ENCODE measurements around the gene KRT1. TPM values are rescaled to one million over a fixed set of nuclear protein-coding genes. Genes with fewer than 3 reads are reported as not detected.
A peak's percentile ranks its signal among the peaks of the same experiment; 100 is the strongest.
"Not testable (repeated sequence)": the region's sequence is repeated elsewhere in the genome, so short reads cannot be mapped to it uniquely, and the experiment has no call there.

KRT1 gene
- total RNA-seq, 8 experiments from 2014 or later, result 0.17 to 0.24 (median 0.20) TPM; not detected in 5

DNA sequence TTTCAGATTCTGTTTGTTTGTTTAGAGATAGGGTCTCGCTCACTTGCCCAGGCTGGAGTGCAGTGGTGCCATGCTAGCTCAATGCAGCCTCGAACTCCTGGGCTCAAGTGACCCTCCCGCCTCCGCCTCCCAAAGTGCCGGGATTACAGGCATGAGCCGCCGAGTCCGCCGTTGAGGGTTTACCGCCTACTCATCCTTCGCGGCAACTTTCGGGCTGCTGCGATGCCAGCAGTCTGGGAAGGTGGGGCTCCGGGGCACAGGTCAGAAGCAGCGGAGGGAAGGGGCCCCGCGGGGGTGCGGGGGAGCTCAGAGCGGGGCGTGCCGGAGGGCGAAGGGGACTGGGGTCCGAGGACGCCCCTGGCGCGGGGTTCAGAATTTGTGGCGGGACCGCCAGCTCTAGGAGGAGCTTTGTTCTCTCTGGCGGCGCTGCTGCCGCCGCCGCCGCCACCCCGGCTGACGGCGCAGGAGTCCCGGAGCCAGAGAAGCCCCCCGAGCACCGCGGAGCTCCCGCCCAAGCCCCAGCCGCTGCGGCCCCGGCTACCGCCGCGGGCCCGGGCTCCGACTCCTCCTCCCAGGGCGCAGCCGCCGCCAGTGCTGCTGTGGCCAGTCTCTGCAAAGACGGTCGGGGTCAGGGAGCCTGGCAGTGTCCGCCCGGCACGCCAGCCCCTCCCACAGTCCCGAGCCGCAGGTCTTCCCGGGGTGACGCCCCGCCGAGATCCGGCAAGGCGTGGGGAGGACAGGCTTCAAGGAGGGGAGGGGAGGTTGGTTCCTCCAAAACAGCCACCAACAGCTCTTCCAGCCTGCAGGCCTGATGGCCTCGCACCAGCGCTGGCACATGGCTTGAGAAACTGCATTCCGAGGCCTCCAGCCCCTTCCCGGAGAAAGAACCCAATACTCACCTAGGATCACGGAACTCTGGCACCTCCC is 34.0 kb upstream of the KRT1 start:
- Histone ChIP-seq H3K4me3 (peak overlapping the region in 3 of 5 donors; percentile 12 to 18 (median 17)), H3K4me1 (replicated peaks in 1 of 2) (peaks cover 0 to 2% of the 10 kb centered on the region in 2 donors), H3K27ac (no peak overlapping the region)
- in situ Hi-C loops (cut with MboI; ENCODE audit: low pct_unique_long_range_greater_than_20kb in 2 of 9, low sequenced_read_pairs in 9 of 9, unreplicated experiment in 9 of 9), result no loop called here
- 2 to 80% (median 30%) methylated on average over 1 to 11 of the region's 72 CpGs; no CpG with 5 or more reads in 3 of the 10 experiments for WGBS, 10 experiments
- ATAC-seq (replicated peaks in 6 of 8), result peak; percentile 21 to 93 (median 50)

DNA sequence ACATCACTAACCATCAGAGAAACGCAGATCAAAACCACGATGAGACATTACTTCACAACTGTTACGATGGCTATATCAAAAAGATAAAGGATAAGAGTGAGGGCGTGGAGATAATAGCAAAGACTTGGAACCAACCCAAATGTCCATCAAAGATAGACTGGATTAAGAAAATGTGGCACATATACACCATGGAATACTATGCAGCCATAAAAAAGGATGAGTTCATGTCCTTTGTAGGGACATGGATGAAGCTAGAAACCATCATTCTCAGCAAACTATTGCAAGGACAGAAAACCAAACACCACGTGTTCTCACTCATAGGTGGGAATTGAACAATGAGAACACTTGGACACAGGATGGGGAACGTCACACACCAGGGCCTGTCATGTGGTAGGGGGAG is 31.9 kb upstream of the KRT1 start:
- H3K4me1 ChIP-seq (replicated peaks in 1 of 2); H3K27ac ChIP-seq; ATAC-seq (replicated peaks in 6 of 8); in situ Hi-C loops (cut with MboI; ENCODE audit: low pct_unique_long_range_greater_than_20kb in 2 of 9, low sequenced_read_pairs in 9 of 9, unreplicated experiment in 9 of 9); H3K4me3 ChIP-seq: not testable (repeated sequence)
- WGBS, 10 experiments, result 54 to 100% (median 76%) methylated on average over 2 to 5 of the region's 6 CpGs; no CpG with 5 or more reads in 3 of the 10 experiments

DNA sequence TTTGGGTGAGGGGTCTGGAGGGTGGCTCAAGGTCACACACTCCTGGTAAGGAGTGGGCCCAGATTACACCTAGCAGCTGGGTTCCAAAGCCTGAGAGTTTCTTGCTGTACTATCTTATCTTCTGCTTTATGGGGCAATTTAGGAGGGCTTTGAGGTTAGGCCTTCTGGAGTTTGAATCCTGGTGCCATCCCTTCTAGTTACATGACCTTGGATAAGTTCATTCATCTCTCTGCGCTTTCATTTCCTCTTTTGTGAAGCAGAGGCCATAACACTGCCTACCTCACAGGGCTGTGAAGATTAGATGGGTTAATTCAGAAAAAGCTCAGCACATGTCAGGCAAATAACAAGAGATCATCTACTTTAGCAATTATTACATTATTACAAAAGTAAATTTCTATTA is 30.5 kb upstream of the KRT1 start:
- Histone ChIP-seq H3K4me3 (no peak overlapping the region), H3K4me1 (replicated peaks in 1 of 2) (peaks cover 0 to 2% of the 10 kb centered on the region in 2 donors), H3K27ac (no peak overlapping the region)
- WGBS, 10 experiments, result 83 to 100% (median 100%) methylated on average over 1 of the region's 1 CpG; no CpG with 5 or more reads in 7 of the 10 experiments
- ATAC-seq (replicated peaks in 6 of 8), result no peak
- in situ Hi-C loops (cut with MboI; ENCODE audit: low pct_unique_long_range_greater_than_20kb in 2 of 9, low sequenced_read_pairs in 9 of 9, unreplicated experiment in 9 of 9), result no loop called here

DNA sequence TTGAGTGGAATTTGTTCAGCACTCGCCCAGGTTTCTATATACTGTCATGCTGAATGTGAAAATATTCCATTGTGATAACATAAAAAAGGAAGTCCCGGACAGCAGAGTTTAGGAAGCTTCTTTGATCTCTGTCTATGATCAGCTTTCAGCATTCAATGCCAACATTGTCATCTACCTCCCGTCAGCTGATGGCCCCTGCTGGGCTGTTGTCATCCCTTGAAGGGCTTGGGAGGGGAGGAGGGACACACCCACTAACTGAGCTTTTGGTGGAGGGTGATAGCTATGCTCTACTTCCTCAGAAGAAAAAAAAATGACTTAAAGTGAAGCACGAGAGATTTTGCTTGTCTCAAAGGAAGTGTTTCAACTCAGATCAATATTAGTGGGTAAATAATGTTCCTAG is 27.8 kb upstream of the KRT1 start:
- H3K27ac ChIP-seq, result no peak overlapping the region
- ATAC-seq (replicated peaks in 6 of 8), result no peak
- H3K4me1 ChIP-seq (replicated peaks in 1 of 2), result no peaks in the 10 kb centered on the region
- 0 to 54% (median 22%) methylated on average over 1 to 3 of the region's 4 CpGs; no CpG with 5 or more reads in 3 of the 10 experiments for WGBS, 10 experiments
- H3K4me3 ChIP-seq, result no peak overlapping the region
- in situ Hi-C loops (cut with MboI; ENCODE audit: low pct_unique_long_range_greater_than_20kb in 2 of 9, low sequenced_read_pairs in 9 of 9, unreplicated experiment in 9 of 9), result no loop called here

DNA sequence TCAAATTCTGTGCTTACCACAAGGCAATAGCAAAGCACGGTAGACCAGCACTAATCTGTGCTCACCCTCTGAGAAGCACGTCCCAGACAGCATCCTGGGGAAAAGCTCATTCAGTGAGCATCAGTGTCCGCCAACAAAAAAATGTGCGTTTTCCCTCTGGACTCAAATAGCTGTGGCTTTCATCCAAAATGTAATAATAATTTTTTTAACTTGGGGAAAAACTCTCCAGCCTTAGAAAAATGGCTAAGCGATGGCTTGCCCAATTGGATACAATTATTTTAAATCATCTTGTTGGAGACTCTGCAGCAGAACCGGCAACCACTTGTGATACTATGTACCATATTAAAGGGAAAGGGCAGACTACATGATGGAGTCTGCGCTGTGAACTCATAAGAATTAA is 24.3 kb upstream of the KRT1 start:
- in situ Hi-C loops (cut with MboI; ENCODE audit: low pct_unique_long_range_greater_than_20kb in 2 of 9, low sequenced_read_pairs in 9 of 9, unreplicated experiment in 9 of 9), result no loop called here
- ATAC-seq (replicated peaks in 6 of 8), result no peak

DNA sequence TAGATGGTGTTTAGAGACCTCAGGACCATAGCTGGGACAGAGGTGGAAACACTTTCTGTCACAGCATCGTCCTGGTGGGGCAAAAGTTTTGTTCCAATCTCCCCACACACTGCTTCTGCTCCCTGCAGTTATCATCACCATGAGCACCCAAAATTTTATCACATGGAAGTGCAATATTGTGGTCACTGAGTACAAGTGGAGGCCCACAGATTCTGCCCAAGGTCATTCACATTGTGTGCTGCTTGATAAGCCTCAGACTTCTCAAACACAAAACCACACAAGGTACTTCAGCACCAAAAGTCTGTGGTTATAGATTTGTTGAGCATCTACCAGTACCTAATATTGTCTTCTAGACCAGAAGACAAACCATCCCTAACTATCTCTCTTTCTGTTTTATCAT is 23.7 kb upstream of the KRT1 start:
- WGBS, 10 experiments, result 63% methylated on average over 1 of the region's 1 CpG; no CpG with 5 or more reads in 9 of the 10 experiments
- Histone ChIP-seq H3K4me1 (replicated peaks in 1 of 2) (no peaks in the 10 kb centered on the region), H3K27ac (no peak overlapping the region), H3K4me3 (no peak overlapping the region)
- no peak for ATAC-seq (replicated peaks in 6 of 8)
- in situ Hi-C loops (cut with MboI; ENCODE audit: low pct_unique_long_range_greater_than_20kb in 2 of 9, low sequenced_read_pairs in 9 of 9, unreplicated experiment in 9 of 9), result no loop called here

More for the DNA sequence above, 24.3 kb upstream of the KRT1 start:
- Histone ChIP-seq H3K27ac (no peak overlapping the region), H3K4me3 (no peak overlapping the region), H3K4me1 (replicated peaks in 1 of 2) (no peaks in the 10 kb centered on the region)
- 33 to 88% (median 65%) methylated on average over 1 to 7 of the region's 7 CpGs for WGBS, 10 experiments

DNA sequence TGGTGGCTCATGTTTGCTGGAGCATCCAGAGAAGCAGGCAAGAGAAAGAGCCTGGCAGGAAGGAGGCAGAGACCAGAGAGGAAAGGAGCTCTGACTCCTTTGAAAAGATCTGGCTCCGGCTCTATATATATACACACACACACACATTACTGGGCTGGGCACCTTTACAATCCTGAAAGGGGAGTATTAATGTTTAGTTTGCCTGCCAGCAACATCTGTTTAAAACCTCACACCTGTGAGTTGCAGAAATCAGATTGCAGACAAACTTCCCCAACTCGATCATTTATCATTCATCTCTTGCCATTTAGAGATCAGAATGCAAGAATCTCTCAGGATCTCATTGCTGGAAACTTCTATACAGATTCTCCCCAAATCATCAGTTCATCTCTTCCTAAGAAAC is 23.2 kb upstream of the KRT1 start, which contains the start of gene KRT77:
TSS of gene KRT77 (minus strand) at position 101 of the 400 bp plus-strand sequence. CDS start at position 11, 90 bp downstream.
- H3K4me3 ChIP-seq, result no peak within 1 kb of the TSS
- in situ Hi-C loops (cut with MboI; ENCODE audit: low pct_unique_long_range_greater_than_20kb in 2 of 9, low sequenced_read_pairs in 9 of 9, unreplicated experiment in 9 of 9), result no loop called here
- 59 to 89% (median 69%) methylated on average over 2 of the region's 2 CpGs; no CpG with 5 or more reads in 7 of the 10 experiments for WGBS, 10 experiments
- H3K27ac ChIP-seq, result no peak within 1 kb of the TSS
- no peak for ATAC-seq (replicated peaks in 6 of 8)
- no peaks in the 10 kb centered on the region for H3K4me1 ChIP-seq (replicated peaks in 1 of 2)

DNA sequence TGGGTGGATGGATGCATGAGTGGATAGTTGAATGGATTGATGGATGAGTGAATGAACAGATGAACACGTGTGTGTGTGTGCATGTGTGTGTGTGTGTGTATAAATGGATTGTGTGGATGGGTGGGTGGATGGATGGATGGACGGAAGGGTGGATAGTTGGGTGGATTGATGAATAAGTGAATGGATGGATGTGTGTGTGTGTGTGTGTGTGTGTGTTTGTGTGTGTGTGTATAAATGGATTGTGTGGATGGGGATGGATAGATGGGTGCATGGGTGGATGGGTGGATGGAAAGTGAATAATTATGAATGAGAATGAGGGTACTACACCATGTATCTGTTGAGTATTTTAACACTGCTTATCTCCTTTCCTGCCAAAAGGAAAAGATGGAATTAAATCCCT is 22.1 kb upstream of the KRT1 start:
- no peak for ATAC-seq (replicated peaks in 6 of 8)
- in situ Hi-C loops (cut with MboI; ENCODE audit: low pct_unique_long_range_greater_than_20kb in 2 of 9, low sequenced_read_pairs in 9 of 9, unreplicated experiment in 9 of 9), result no loop called here
- Histone ChIP-seq H3K27ac (no peak overlapping the region), H3K4me3 (no peak overlapping the region), H3K4me1 (replicated peaks in 1 of 2) (no peaks in the 10 kb centered on the region)
- WGBS, 10 experiments, result 0 to 71% (median 46%) methylated on average over 1 to 2 of the region's 2 CpGs; no CpG with 5 or more reads in 4 of the 10 experiments

DNA sequence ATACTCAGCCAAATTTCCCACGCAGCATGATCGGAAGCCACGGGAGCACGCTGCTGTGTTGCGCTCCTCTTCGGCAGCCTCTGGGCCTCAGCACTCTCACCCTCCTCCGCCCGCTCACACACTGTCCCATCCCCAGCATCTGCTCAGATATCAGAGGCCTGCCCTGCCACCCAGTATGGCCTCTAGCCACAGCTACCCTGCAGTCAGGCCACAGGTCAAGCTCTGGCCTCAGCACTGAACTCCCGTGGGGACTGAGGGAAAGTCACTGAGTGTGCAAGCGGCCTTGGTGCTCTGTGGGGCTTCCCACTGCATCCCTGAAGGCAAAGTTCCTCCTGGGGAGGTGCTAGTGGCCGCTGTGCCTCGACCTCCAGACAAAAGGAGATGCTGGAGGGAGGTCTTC is 21.1 kb upstream of the KRT1 start:
- 25 to 100% (median 87%) methylated on average over 1 to 9 of the region's 12 CpGs; no CpG with 5 or more reads in 3 of the 10 experiments for WGBS, 10 experiments
- Histone ChIP-seq H3K27ac (no peak overlapping the region), H3K4me1 (replicated peaks in 1 of 2) (no peaks in the 10 kb centered on the region), H3K4me3 (no peak overlapping the region)
- ATAC-seq (replicated peaks in 6 of 8), result no peak
- in situ Hi-C loops (cut with MboI; ENCODE audit: low pct_unique_long_range_greater_than_20kb in 2 of 9, low sequenced_read_pairs in 9 of 9, unreplicated experiment in 9 of 9), result no loop called here

DNA sequence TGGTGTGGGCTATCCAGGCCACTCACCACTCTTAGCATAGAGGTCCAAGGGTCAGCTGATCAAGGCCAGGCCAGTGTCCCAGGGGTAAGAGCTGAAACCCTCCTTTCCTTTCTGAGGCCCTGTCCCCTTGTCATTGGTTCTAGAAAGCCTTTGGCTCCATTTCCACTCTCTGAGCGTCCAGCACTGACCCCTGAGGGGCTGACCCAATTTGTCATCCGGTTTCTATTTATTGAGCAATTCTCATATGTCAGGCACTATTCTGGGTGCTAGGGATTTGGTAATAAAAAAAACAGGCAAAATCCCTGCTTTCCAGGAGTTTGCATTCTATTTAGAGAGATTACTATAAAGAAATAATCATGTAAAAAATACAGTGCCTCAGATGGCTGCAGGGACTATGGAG is 19.8 kb upstream of the KRT1 start:
- ATAC-seq (replicated peaks in 6 of 8), result no peak
- in situ Hi-C loops (cut with MboI; ENCODE audit: low pct_unique_long_range_greater_than_20kb in 2 of 9, low sequenced_read_pairs in 9 of 9, unreplicated experiment in 9 of 9), result no loop called here
- Histone ChIP-seq H3K27ac (no peak overlapping the region), H3K4me1 (replicated peaks in 1 of 2) (no peaks in the 10 kb centered on the region), H3K4me3 (no peak overlapping the region)
- 42 to 89% (median 80%) methylated on average over 1 to 2 of the region's 2 CpGs; no CpG with 5 or more reads in 5 of the 10 experiments for WGBS, 10 experiments

DNA sequence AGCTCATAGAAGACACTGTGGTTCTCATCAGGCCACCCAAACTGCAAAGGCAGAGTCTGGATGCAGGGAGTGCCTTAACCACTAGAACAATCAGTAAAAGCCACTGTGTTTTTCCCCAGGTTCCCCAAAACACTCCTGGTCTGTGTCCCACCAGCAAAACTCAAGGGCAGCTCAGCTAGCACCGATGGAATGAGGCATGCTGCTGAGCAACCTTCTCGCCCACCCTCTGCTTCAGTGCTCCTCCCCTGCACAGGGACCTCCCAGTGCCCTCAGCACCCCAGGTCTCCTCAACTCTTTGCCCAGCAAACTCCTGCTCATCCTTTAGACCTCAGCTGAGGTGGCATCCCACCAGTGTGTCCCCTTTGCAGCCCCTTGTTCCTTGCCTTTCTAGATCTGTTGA is 19.2 kb upstream of the KRT1 start:
- no peak for ATAC-seq (replicated peaks in 6 of 8)
- 60 to 80% (median 80%) methylated on average over 1 of the region's 2 CpGs; no CpG with 5 or more reads in 7 of the 10 experiments for WGBS, 10 experiments

DNA sequence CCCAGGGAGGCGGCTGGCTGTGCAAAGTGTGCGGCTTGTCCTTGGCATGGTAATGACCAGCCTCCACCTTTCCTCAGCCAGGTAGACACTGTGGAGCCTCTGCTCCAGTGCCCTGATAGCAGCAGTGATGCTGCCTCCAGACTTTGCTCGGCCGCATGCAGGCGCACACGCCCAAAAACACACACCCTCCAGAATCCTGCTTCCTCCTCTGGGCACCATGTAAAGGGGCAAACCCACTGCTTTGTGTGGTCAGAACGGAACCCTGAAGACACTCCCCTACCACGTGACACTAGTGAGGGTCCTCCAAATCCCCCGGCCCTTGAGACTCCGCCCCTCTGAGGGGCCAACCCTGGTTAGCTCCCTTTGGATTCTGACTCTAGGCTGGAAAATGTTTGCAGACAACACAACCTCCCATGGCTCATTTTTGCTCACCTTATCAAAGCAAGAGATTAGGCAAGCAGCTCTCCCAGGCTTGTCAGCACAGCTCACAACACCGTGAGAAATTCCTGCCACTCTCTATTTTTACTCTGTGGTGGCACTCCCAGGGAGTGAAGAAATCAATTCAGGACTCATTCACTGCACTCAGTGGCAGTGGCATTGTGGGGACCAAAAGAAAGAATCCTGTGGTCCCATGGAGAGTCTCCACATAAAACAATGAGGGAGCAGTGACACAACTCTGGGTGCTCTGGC is 18.6 kb upstream of the KRT1 start:
- no peaks in the 10 kb centered on the region for H3K4me1 ChIP-seq (replicated peaks in 1 of 2)
- H3K27ac ChIP-seq, result no peak overlapping the region
- WGBS, 10 experiments, result 24 to 100% (median 70%) methylated on average over 1 to 5 of the region's 11 CpGs; no CpG with 5 or more reads in 5 of the 10 experiments
- no peak for ATAC-seq (replicated peaks in 6 of 8)
- no peak overlapping the region for H3K4me3 ChIP-seq
- in situ Hi-C loops (cut with MboI; ENCODE audit: low pct_unique_long_range_greater_than_20kb in 2 of 9, low sequenced_read_pairs in 9 of 9, unreplicated experiment in 9 of 9), result no loop called here

More for the DNA sequence above, 19.2 kb upstream of the KRT1 start:
- Histone ChIP-seq H3K4me3 (no peak overlapping the region), H3K27ac (no peak overlapping the region), H3K4me1 (replicated peaks in 1 of 2) (no peaks in the 10 kb centered on the region)
- in situ Hi-C loops (cut with MboI; ENCODE audit: low pct_unique_long_range_greater_than_20kb in 2 of 9, low sequenced_read_pairs in 9 of 9, unreplicated experiment in 9 of 9), result no loop called here

DNA sequence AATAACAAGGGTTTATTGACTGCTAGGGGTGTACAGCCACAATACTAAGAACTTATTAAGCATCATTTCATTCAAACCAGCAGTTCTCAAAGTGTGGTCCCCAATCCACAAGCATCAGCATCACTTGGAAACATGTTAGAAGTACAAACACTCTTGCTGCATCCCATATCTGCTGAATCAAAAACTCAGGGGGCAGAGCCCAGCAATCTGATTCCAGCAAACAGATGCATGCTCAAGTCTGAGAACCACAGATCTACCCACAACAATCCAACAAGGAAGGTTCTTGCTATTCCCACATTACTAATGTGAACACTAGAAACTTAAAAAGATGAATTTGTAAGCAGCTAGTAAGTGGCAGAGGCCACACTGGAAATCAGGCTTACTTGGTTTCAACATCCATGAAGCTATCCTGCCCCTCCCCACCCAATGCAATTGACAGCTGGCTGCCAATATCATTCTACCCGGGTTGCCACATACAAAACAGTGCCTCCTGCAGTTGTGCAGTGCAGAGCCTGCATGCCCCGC is 16.9 kb upstream of the KRT1 start:
- WGBS, 10 experiments, result 30 to 57% (median 40%) methylated on average over 1 to 2 of the region's 2 CpGs; no CpG with 5 or more reads in 7 of the 10 experiments
- in situ Hi-C loops (cut with MboI; ENCODE audit: low pct_unique_long_range_greater_than_20kb in 2 of 9, low sequenced_read_pairs in 9 of 9, unreplicated experiment in 9 of 9), result no loop called here
- Histone ChIP-seq H3K27ac (no peak overlapping the region), H3K4me1 (replicated peaks in 1 of 2) (no peaks in the 10 kb centered on the region), H3K4me3 (no peak overlapping the region)
- no peak for ATAC-seq (replicated peaks in 6 of 8)
